Hepatocyte (in vitro differentiated cells): ENCODE measurements around the gene ZFYVE28. TPM values are rescaled to one million over a fixed set of nuclear protein-coding genes. Genes with fewer than 3 reads are reported as not detected.

ENCODE experiments used
- DNase-seq: peaks from one replicate; pipeline ENCODE4 v3.0.0-alpha.2; 2016; ENCODE audit warnings: low spot score
- H2AFZ ChIP-seq: fragments of 200-600 bp; sonication (generic); 2 replicates; pipeline ENCODE4 v1.6.0; 2016; ENCODE audit warnings: antibody characterized with exemption, mild to moderate bottlenecking
- H3K27ac ChIP-seq: fragments of 200-600 bp; sonication (generic); 2 replicates; pipeline ENCODE4 v1.5.1; 2016; ENCODE audit warnings: mild to moderate bottlenecking
- H3K27me3 ChIP-seq: fragments of 200-600 bp; sonication (generic); 2 replicates; pipeline ENCODE4 v1.6.1; 2016
- H3K36me3 ChIP-seq: fragments of 200-600 bp; sonication (generic); replicated peaks from 2 replicates; pipeline ENCODE4 v1.5.1; 2016; ENCODE audit warnings: low read depth; ENCODE audit not compliant: insufficient read depth
- H3K4me1 ChIP-seq: fragments of 200-600 bp; sonication (generic); 2 replicates; pipeline ENCODE4 v1.5.1; 2016; ENCODE audit warnings: mild to moderate bottlenecking, moderate library complexity; ENCODE audit not compliant: insufficient read depth
- H3K4me2 ChIP-seq: fragments of 200-600 bp; sonication (generic); 2 replicates; pipeline ENCODE4 v1.6.0; 2016
- H3K4me3 ChIP-seq: fragments of 200-600 bp; sonication (generic); 2 replicates; pipeline ENCODE4 v1.5.1; 2016; ENCODE audit warnings: mild to moderate bottlenecking
- H3K79me2 ChIP-seq: fragments of 200-600 bp; sonication (generic); 2 replicates; pipeline ENCODE4 v1.6.0; 2017; ENCODE audit warnings: mild to moderate bottlenecking
- H3K9me2 ChIP-seq: fragments of 200-600 bp; sonication (generic); replicated peaks from 2 replicates; pipeline ENCODE4 v1.6.0; 2017; ENCODE audit warnings: mild to moderate bottlenecking; ENCODE audit not compliant: insufficient read depth
- H3K9me3 ChIP-seq: fragments of 200-600 bp; sonication (generic); 2 replicates; pipeline ENCODE4 v1.5.1; 2016; ENCODE audit warnings: low read depth, mild to moderate bottlenecking
- H4K20me1 ChIP-seq: fragments of 200-600 bp; sonication (generic); 2 replicates; pipeline ENCODE4 v1.6.0; 2016; ENCODE audit warnings: mild to moderate bottlenecking; ENCODE audit not compliant: insufficient read depth, poor library complexity, severe bottlenecking
- EZH2 ChIP-seq: fragments of 200-600 bp; sonication (generic); IDR thresholded peaks from 2 replicates; pipeline ENCODE4 v1.6.1; 2016; ENCODE audit warnings: antibody characterized with exemption, mild to moderate bottlenecking, borderline replicate concordance
- EZH2phosphoT487 ChIP-seq: fragments of 200-600 bp; sonication (generic); IDR thresholded peaks from one replicate; pipeline ENCODE4 v1.6.1; 2018; ENCODE audit warnings: antibody characterized with exemption, mild to moderate bottlenecking, low read depth, moderate library complexity; ENCODE audit not compliant: unreplicated experiment, severe bottlenecking
- WGBS: methylation state at CpG from one replicate; pipeline ENCODE4 v1.1.6; 2016; ENCODE audit warnings: low lambda C conversion rate; ENCODE audit errors: missing lambda C conversion rate; 5-methylcytosine and 5-hydroxymethylcytosine counted together
- polyA plus RNA-seq: library from polyadenylated mRNA; unstranded; fragments of >200 nt; fragmentation: Nextera tagmentation; extraction: Ambion mirVana; gene quantifications from 2 replicates; pipeline ENCODE4 v1.2.1, GENCODE V29; 2016
- total RNA-seq: library from RNA; depleted of rRNA; stranded (reverse); fragments of >200 nt; gene quantifications from 2 replicates; pipeline ENCODE4 v1.2.3, GENCODE V29; 2014
- TF ChIP-seq, protein P1 (sequence below): fragments of 200-600 bp; sonication (generic); IDR thresholded peaks from 2 replicates; pipeline ENCODE4 v1.5.1; 2016; ENCODE audit warnings: antibody characterized with exemption, mild to moderate bottlenecking; ENCODE audit not compliant: poor library complexity

Gene ZFYVE28
- total and polyA plus RNA-seq, 2 experiments from 2014 or later, result 2.2 to 3.4 TPM

DNA sequence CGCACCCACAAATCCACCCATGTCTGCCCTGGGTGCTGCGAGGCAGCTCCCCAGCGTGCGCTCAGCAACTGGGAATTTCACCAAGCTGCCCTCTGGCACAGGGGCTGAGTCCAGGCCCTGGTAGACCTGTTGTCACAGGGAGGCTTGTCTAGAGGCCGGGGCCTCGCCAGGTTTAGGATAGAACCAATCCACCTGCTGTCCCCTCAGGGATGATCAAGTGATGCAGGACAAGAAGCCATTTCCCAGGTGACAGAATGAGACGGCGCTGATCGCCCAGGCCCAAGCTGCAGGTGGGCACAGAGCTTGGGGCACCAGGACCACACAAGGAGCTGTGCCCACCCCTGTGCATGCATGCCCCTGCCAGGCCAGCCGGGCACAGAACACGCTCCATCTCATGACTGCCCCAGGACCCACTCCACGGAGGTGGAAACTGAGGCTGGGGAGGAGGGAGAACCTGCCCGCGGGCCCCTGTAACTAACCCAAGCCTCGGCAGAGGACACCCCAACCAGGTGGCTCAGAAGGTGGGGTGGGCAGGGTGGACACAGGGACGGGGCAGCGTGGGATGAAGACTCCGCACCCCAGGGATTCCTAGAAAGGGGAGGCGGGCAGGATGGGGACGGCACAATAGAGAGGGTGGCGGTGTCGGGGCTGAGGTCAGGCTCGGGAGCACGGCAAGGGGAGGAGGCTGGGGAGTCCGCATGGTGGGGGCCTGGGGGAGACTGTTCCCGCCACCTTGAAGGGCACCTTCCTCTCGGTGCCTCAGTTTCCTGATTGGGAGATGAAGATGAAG lies 78.0 kb downstream of the ZFYVE28 start:
- TF ChIP-seq, protein P1, sequence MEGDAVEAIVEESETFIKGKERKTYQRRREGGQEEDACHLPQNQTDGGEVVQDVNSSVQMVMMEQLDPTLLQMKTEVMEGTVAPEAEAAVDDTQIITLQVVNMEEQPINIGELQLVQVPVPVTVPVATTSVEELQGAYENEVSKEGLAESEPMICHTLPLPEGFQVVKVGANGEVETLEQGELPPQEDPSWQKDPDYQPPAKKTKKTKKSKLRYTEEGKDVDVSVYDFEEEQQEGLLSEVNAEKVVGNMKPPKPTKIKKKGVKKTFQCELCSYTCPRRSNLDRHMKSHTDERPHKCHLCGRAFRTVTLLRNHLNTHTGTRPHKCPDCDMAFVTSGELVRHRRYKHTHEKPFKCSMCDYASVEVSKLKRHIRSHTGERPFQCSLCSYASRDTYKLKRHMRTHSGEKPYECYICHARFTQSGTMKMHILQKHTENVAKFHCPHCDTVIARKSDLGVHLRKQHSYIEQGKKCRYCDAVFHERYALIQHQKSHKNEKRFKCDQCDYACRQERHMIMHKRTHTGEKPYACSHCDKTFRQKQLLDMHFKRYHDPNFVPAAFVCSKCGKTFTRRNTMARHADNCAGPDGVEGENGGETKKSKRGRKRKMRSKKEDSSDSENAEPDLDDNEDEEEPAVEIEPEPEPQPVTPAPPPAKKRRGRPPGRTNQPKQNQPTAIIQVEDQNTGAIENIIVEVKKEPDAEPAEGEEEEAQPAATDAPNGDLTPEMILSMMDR, result no peak
- TF ChIP-seq EZH2phosphoT487 (no peak), EZH2 (no peak)
- Histone ChIP-seq H2AFZ (no peak overlapping the region), H3K9me2 (no peaks in the 10 kb centered on the region), H3K36me3 (no peaks in the 10 kb centered on the region), H3K4me2 (no peak overlapping the region), H3K9me3 (no peaks in the 10 kb centered on the region), H3K27me3 (no peaks in the 10 kb centered on the region), H3K4me3 (no peak overlapping the region), H3K4me1 (no peaks in the 10 kb centered on the region), H3K27ac (no peak overlapping the region), H3K79me2 (no peaks in the 10 kb centered on the region), H4K20me1 (no peaks in the 10 kb centered on the region)
- DNase-seq, result no peak
- 94% methylated on average over 27 of the region's 27 CpGs for WGBS

DNA sequence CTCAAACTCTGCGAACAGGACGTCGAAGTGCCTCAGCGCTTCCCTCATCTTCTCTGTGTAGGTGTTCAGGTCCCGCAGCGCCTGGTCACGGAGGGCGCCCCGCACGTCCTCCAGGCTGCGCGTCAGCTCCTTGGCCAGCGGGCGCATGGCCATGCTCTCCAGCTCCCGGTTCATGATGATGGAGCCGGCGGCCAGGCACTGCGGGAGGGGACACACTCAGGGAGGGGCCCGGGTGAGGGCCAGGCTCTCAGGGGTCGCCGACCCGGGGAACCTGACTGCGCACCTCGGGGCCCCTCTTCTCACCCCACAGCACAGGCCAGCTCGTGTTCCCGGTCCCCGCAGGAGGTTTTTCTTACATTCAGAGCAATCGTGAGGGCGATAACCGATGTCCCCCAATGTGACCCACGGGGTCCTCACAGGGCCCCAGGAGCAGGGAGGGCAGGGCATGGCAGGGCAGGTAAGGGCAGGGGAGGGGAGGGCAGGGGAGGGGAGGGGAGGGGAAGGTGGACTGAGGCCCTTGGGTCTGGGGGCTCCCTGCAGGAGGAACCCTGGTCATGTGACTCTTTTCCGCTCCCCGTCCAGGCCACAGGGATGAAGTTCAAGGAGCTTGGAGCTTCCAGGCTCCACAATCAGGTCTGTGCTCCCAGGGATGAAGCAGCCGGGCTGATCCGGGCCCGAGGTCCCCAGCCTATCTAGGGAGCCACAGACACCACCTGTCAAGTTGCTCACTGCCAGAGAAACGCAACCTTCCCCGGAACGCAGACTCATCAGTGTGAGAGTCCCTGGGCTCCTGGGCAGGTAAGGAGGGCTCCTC lies 78.8 kb downstream of the ZFYVE28 start:
- no peaks in the 10 kb centered on the region for H3K79me2 ChIP-seq
- no peaks in the 10 kb centered on the region for H3K36me3 ChIP-seq
- no peak for DNase-seq
- no peaks in the 10 kb centered on the region for H3K27me3 ChIP-seq
- no peak overlapping the region for H3K4me2 ChIP-seq
- no peak overlapping the region for H3K4me3 ChIP-seq
- no peaks in the 10 kb centered on the region for H3K4me1 ChIP-seq
- no peaks in the 10 kb centered on the region for H3K9me2 ChIP-seq
- no peaks in the 10 kb centered on the region for H4K20me1 ChIP-seq
- H3K9me3 ChIP-seq, result no peaks in the 10 kb centered on the region
- H3K27ac ChIP-seq, result no peak overlapping the region
- H2AFZ ChIP-seq, result no peak overlapping the region
- TF ChIP-seq EZH2 (no peak), EZH2phosphoT487 (no peak)
- TF ChIP-seq, protein P1, result no peak
- WGBS, result 91% methylated on average over 37 of the region's 39 CpGs

DNA sequence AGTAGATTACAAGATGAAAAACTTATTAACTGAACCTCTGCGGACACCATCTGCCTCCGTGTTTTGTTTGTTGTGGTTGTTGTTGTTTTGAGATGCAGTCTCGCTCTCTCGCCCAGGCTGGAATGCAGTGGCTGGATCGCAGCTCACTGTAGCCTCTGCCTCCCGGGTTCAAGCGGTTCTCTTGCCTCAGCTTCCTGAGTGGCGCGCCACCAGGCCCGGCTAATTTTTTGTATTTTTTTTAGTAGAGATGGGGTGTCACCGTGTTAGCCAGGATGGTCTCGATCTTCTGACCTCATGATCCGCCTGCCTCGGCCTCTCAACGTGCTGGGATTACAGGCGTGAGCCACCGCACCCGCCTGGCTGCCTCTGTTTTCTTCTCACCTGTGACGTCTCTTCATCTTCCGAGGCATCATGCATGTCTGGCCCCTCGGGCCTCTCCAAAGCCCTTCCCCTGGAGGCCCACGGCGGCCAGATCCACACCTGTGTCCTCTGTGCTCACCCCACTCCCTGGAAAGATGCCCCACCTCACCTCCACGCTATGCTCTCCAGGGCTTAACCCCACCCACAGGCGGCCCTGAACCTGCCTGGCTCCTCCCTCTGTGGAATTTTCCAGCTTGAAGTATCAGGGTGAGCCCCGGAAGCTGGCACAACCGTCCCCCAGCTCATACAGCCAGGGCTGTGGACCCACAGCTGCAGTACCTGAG lies 79.5 kb downstream of the ZFYVE28 start:
- TF ChIP-seq EZH2, result no peak
- TF ChIP-seq, protein P1, result no peak
- no peak for TF ChIP-seq EZH2phosphoT487
- H2AFZ ChIP-seq, result no peak overlapping the region
- H3K9me3 ChIP-seq, result no peaks in the 10 kb centered on the region
- H3K27ac ChIP-seq, result no peak overlapping the region
- no peaks in the 10 kb centered on the region for H4K20me1 ChIP-seq
- no peaks in the 10 kb centered on the region for H3K36me3 ChIP-seq
- DNase-seq, result peak; percentile 6
- WGBS, result 92% methylated on average over 27 of the region's 27 CpGs
- no peaks in the 10 kb centered on the region for H3K27me3 ChIP-seq
- H3K79me2 ChIP-seq, result no peaks in the 10 kb centered on the region
- H3K4me2 ChIP-seq, result no peak overlapping the region
- H3K4me3 ChIP-seq, result no peak overlapping the region
- H3K4me1 ChIP-seq, result no peaks in the 10 kb centered on the region
- H3K9me2 ChIP-seq, result no peaks in the 10 kb centered on the region
